ENCODE results near the gene POP4.

POP4 gene

DNA sequence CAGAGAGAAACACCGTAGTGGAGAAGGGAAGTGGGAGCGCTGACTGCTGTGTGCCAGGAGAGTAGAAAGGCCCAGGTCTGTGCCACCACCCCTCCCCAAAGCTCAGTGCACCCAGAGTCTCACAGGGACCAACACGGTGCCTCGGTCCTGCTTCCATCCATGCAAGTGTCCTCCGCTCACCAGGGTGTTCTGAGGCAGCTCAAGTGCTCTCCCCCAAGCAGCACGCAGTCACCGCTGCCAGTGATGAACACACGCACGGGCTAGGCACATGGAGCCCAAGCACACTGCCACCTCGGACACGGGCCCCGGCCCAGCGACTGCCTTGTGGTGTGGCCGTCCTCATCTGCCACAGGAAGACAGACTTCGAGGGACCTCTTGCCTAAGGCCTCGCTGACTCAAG lies 10.5 kb downstream of the POP4 start:
- Histone ChIP-seq H3K27ac (ENCODE audit: low read length) (no peak overlapping the region), H3K4me3 (ENCODE audit: low read length) (no peak overlapping the region), H3K9me2 (replicated peaks; ENCODE audit: insufficient read depth, low read length) (no peaks in the 10 kb centered on the region), H3K9ac (ENCODE audit: low read length) (no peak overlapping the region), H3K36me3 (replicated peaks; ENCODE audit: insufficient read depth, low read length) (no peaks in the 10 kb centered on the region; the same call in 1 of the 2 replicates), H3K79me2 (ENCODE audit: low read length) (no peaks in the 10 kb centered on the region), H3K27me3 (replicated peaks; ENCODE audit: insufficient read depth, low read length) (peaks cover 9% of the 10 kb centered on the region; the same call in 1 of the 2 replicates), H3K4me2 (ENCODE audit: low read depth, low read length) (no peak overlapping the region), H3K4me1 (ENCODE audit: low read length) (no peaks in the 10 kb centered on the region), H3F3A (ENCODE audit: insufficient read depth, low read length) (no peaks in the 10 kb centered on the region), H2AFZ (ENCODE audit: low read length) (no peak overlapping the region), H4K20me1 (ENCODE audit: insufficient read depth, low read length) (no peaks in the 10 kb centered on the region), H3K9me3 (replicated peaks; ENCODE audit: insufficient read depth, low read length) (no peaks in the 10 kb centered on the region)
- DNase-seq: no peak
- TF ChIP-seq EZH2phosphoT487 (IDR thresholded peaks at IDR 0.05; ENCODE audit: low read length): no peak
- TF ChIP-seq, protein P1, sequence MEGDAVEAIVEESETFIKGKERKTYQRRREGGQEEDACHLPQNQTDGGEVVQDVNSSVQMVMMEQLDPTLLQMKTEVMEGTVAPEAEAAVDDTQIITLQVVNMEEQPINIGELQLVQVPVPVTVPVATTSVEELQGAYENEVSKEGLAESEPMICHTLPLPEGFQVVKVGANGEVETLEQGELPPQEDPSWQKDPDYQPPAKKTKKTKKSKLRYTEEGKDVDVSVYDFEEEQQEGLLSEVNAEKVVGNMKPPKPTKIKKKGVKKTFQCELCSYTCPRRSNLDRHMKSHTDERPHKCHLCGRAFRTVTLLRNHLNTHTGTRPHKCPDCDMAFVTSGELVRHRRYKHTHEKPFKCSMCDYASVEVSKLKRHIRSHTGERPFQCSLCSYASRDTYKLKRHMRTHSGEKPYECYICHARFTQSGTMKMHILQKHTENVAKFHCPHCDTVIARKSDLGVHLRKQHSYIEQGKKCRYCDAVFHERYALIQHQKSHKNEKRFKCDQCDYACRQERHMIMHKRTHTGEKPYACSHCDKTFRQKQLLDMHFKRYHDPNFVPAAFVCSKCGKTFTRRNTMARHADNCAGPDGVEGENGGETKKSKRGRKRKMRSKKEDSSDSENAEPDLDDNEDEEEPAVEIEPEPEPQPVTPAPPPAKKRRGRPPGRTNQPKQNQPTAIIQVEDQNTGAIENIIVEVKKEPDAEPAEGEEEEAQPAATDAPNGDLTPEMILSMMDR (IDR thresholded peaks at IDR 0.05; ENCODE audit: low read length): no peak
- TF ChIP-seq EZH2 (optimal IDR thresholded peaks at IDR 0.05; ENCODE audit: low read depth, low read length): no peak

DNA sequence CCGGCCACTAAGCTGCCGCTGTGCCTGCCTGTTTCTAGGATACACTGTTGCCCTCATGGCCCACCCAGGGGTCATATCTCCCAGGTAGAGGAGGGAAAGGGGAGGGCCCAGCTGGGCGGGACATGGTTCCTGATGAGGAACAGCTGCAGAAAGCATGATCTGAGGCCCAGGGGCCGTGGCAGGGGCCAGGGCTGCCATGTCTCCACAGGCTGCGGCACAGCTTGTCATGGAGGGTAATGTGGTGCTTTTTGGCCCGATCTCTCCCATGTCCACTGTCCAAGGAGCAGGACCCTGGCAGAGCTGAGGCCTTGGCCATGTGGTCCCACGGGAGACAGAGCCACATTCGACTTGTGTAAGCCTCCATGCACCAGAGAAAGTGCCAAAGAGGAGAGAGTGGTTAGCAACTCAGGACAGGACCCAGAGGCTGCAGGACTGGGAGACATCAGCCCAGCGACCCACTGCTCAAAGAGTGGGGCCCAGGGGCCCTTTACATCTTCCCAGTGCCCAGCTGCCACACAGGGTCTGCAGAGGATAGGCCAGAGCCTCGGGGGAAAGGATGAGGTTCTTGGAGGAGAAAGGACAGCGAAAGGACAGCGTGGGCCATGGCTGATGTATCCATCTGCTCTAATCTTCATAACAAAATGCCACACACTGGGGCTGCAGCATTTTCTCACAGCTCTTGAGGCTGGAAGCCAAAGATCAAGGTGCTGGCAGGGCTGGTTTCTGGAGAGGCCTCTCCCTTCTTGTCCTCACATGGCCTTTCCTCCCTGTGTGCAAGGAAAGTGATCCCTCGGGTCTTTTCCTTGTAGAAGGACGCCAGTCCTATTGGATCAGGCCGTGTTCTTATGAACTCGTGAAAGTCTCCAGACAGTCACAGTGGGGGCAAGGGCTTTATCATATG lies 11.5 kb downstream of the POP4 start:
- Histone ChIP-seq H3K27ac (ENCODE audit: low read length) (no peak overlapping the region), H3K27me3 (replicated peaks; ENCODE audit: insufficient read depth, low read length) (peaks cover 9% of the 10 kb centered on the region; the same call in 1 of the 2 replicates), H3F3A (ENCODE audit: insufficient read depth, low read length) (no peaks in the 10 kb centered on the region), H3K4me2 (ENCODE audit: low read depth, low read length) (no peak overlapping the region), H3K4me1 (ENCODE audit: low read length) (no peaks in the 10 kb centered on the region), H3K4me3 (ENCODE audit: low read length) (no peak overlapping the region), H3K79me2 (ENCODE audit: low read length) (no peaks in the 10 kb centered on the region), H4K20me1 (ENCODE audit: insufficient read depth, low read length) (no peaks in the 10 kb centered on the region), H3K9ac (ENCODE audit: low read length) (no peak overlapping the region), H3K9me2 (replicated peaks; ENCODE audit: insufficient read depth, low read length) (no peaks in the 10 kb centered on the region), H3K36me3 (replicated peaks; ENCODE audit: insufficient read depth, low read length) (no peaks in the 10 kb centered on the region; the same call in 1 of the 2 replicates), H3K9me3 (replicated peaks; ENCODE audit: insufficient read depth, low read length) (no peaks in the 10 kb centered on the region), H2AFZ (ENCODE audit: low read length) (no peak overlapping the region)
- DNase-seq: no peak
- TF ChIP-seq, protein P1 (IDR thresholded peaks at IDR 0.05; ENCODE audit: low read length): no peak
- TF ChIP-seq EZH2 (optimal IDR thresholded peaks at IDR 0.05; ENCODE audit: low read depth, low read length) (no peak), EZH2phosphoT487 (IDR thresholded peaks at IDR 0.05; ENCODE audit: low read length) (no peak)

DNA sequence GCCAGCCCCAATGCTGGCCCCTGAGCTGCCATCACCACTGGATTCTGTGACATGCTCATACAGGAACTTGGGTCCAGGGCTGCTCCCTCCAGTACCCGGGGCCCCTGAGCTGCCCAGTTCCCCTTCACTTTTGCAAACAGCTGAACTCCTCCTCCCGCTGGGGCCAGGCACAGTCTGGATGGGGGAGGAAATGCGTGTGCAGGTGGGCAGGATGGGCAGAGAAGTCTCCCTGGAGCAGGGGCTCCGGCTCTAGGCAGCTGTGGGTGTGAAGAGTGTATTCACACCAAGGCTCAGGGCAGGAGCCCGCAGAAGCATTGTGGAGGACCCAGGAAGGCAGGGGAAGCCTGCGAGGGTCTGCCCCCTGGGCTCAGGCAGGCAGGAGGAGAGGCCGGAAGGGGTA lies 12.4 kb downstream of the POP4 start:
- Histone ChIP-seq H3K9ac (ENCODE audit: low read length) (no peak overlapping the region), H3F3A (ENCODE audit: insufficient read depth, low read length) (no peaks in the 10 kb centered on the region), H3K79me2 (ENCODE audit: low read length) (no peaks in the 10 kb centered on the region), H3K27me3 (replicated peaks; ENCODE audit: insufficient read depth, low read length) (peaks cover 9% of the 10 kb centered on the region; the same call in 1 of the 2 replicates), H2AFZ (ENCODE audit: low read length) (no peak overlapping the region), H3K4me3 (ENCODE audit: low read length) (no peak overlapping the region), H3K36me3 (replicated peaks; ENCODE audit: insufficient read depth, low read length) (no peaks in the 10 kb centered on the region; the same call in 1 of the 2 replicates), H3K9me2 (replicated peaks; ENCODE audit: insufficient read depth, low read length) (no peaks in the 10 kb centered on the region), H3K9me3 (replicated peaks; ENCODE audit: insufficient read depth, low read length) (no peaks in the 10 kb centered on the region), H3K4me2 (ENCODE audit: low read depth, low read length) (no peak overlapping the region), H4K20me1 (ENCODE audit: insufficient read depth, low read length) (no peaks in the 10 kb centered on the region), H3K4me1 (ENCODE audit: low read length) (no peaks in the 10 kb centered on the region), H3K27ac (ENCODE audit: low read length) (no peak overlapping the region)
- TF ChIP-seq, protein P1 (IDR thresholded peaks at IDR 0.05; ENCODE audit: low read length): no peak
- TF ChIP-seq EZH2phosphoT487 (IDR thresholded peaks at IDR 0.05; ENCODE audit: low read length): no peak
- TF ChIP-seq EZH2 (optimal IDR thresholded peaks at IDR 0.05; ENCODE audit: low read depth, low read length): no peak
- no peak for DNase-seq

Measured in MM.1S (cell line).